Trophoblast cell (in vitro differentiated cells and primary cell): Measurements from ENCODE around the gene ARFGAP2.

Experiments
- DNase-seq, 2 donors: peaks; one replicate each; pipeline ENCODE4 v3.0.0-alpha.2; 2016
- H2AFZ ChIP-seq: 2 replicates; pipeline ENCODE4 v1.6.1; 2013; ENCODE audit warnings: low read length, moderate library complexity, mild to moderate bottlenecking; ENCODE audit not compliant: insufficient read depth, poor library complexity
- H2AK5ac ChIP-seq: 2 replicates; pipeline ENCODE4 v1.6.1; 2013; ENCODE audit warnings: mild to moderate bottlenecking, low read length
- H2BK120ac ChIP-seq: 2 replicates; pipeline ENCODE4 v1.6.1; 2013; ENCODE audit warnings: low read length, mild to moderate bottlenecking, moderate library complexity; ENCODE audit not compliant: insufficient read depth, poor library complexity
- H2BK12ac ChIP-seq: 2 replicates; pipeline ENCODE4 v1.6.1; 2013; ENCODE audit warnings: mild to moderate bottlenecking, low read length, moderate library complexity
- H2BK5ac ChIP-seq: 2 replicates; pipeline ENCODE4 v1.6.1; 2013; ENCODE audit warnings: low read length, low read depth, moderate library complexity, mild to moderate bottlenecking; ENCODE audit not compliant: poor library complexity
- H3K14ac ChIP-seq: 2 replicates; pipeline ENCODE4 v1.6.1; 2013; ENCODE audit warnings: mild to moderate bottlenecking, low read length
- H3K18ac ChIP-seq: 2 replicates; pipeline ENCODE4 v1.6.1; 2013; ENCODE audit warnings: mild to moderate bottlenecking, low read length
- H3K23ac ChIP-seq: 2 replicates; pipeline ENCODE4 v1.6.1; 2013; ENCODE audit warnings: low read length
- H3K27ac ChIP-seq: 2 replicates; pipeline ENCODE4 v1.5.1; 2013; ENCODE audit warnings: low read depth, mild to moderate bottlenecking, inconsistent platforms, low read length, moderate library complexity
- H3K27me3 ChIP-seq: 2 replicates; pipeline ENCODE4 v1.6.1; 2013; ENCODE audit warnings: inconsistent platforms, mild to moderate bottlenecking, low read length, moderate library complexity; ENCODE audit not compliant: insufficient read depth
- H3K36me3 ChIP-seq, 2 experiments: 1 replicate in 1 of 2; 2 replicates in 1 of 2; pipeline ENCODE4 v1.6.1; 2013; ENCODE audit warnings: low read length in 2 of 2, mild to moderate bottlenecking in 2 of 2, moderate library complexity in 1 of 2; ENCODE audit not compliant: insufficient read depth in 2 of 2, control insufficient read depth in 1 of 2
- H3K4ac ChIP-seq: 2 replicates; pipeline ENCODE4 v1.6.1; 2013; ENCODE audit warnings: low read depth, mild to moderate bottlenecking, low read length, moderate library complexity
- H3K4me1 ChIP-seq, 2 experiments: 1 replicate in 1 of 2; 2 replicates in 1 of 2; pipeline ENCODE4 v1.6.1; 2013; ENCODE audit warnings: low read length in 2 of 2, mild to moderate bottlenecking in 2 of 2, moderate library complexity in 1 of 2; ENCODE audit not compliant: insufficient read depth in 2 of 2, control insufficient read depth in 1 of 2
- H3K4me2 ChIP-seq: 2 replicates; pipeline ENCODE4 v1.6.1; 2013; ENCODE audit warnings: inconsistent platforms, mild to moderate bottlenecking, low read length, moderate library complexity
- H3K4me3 ChIP-seq: 2 replicates; pipeline ENCODE4 v1.5.1; 2013; ENCODE audit warnings: mild to moderate bottlenecking, low read depth, low read length, inconsistent platforms
- H3K79me1 ChIP-seq: one replicate; pipeline ENCODE4 v1.6.1; 2013; ENCODE audit warnings: low read length
- H3K79me2 ChIP-seq: 2 replicates; pipeline ENCODE4 v1.6.1; 2013; ENCODE audit warnings: low read length, mild to moderate bottlenecking; ENCODE audit not compliant: control insufficient read depth, insufficient read depth, poor library complexity
- H3K9ac ChIP-seq: 2 replicates; pipeline ENCODE4 v1.6.1; 2013; ENCODE audit warnings: mild to moderate bottlenecking, low read length
- H3K9me3 ChIP-seq: 2 replicates; pipeline ENCODE4 v1.6.1; 2013; ENCODE audit warnings: low read depth, mild to moderate bottlenecking, control low read depth, inconsistent platforms, low read length; ENCODE audit not compliant: insufficient read depth
- H4K12ac ChIP-seq: 2 replicates; pipeline ENCODE4 v1.6.1; 2013; ENCODE audit warnings: low read depth, mild to moderate bottlenecking, low read length, moderate library complexity
- H4K8ac ChIP-seq: 2 replicates; pipeline ENCODE4 v1.6.1; 2013; ENCODE audit warnings: low read depth, mild to moderate bottlenecking, low read length, moderate library complexity
- H4K91ac ChIP-seq: one replicate; pipeline ENCODE4 v1.6.1; 2013; ENCODE audit warnings: low read depth, mild to moderate bottlenecking, low read length, moderate library complexity
- WGBS: extraction: QIAGEN DNeasy Blood & Tissue Kit; methylation state at CpG from one replicate; pipeline ENCODE4 v1.1.7; 2013; ENCODE audit warnings: missing lambda C conversion rate; ENCODE audit not compliant: insufficient read length, insufficient coverage; ENCODE audit errors: extremely low coverage; 5-methylcytosine and 5-hydroxymethylcytosine counted together

The ARFGAP2 gene

GRCh38 chr11:47187723-47188122, 11.0 kb upstream of the ARFGAP2 start:
- H3K4me3 ChIP-seq, result no peak overlapping the region
- H3K23ac ChIP-seq, result no peak overlapping the region
- H3K4ac ChIP-seq, result no peak overlapping the region
- H2BK5ac ChIP-seq, result peak overlapping the region; percentile 22
- peak overlapping the region; percentile 87 for H3K27ac ChIP-seq
- H4K91ac ChIP-seq, result peak overlapping the region; percentile 11
- H4K12ac ChIP-seq, result no peak overlapping the region
- no peak overlapping the region for H3K9ac ChIP-seq
- no peak overlapping the region for H3K14ac ChIP-seq
- DNase-seq, result no peak
- no peaks in the 10 kb centered on the region for H3K27me3 ChIP-seq
- H3K9me3 ChIP-seq, result no peaks in the 10 kb centered on the region
- H2AK5ac ChIP-seq, result peak overlapping the region; percentile 22
- peaks cover 41 to 56% of the 10 kb centered on the region in 2 experiments for H3K4me1 ChIP-seq
- peaks cover 22% of the 10 kb centered on the region for H3K79me2 ChIP-seq
- H2BK120ac ChIP-seq, result peak overlapping the region; percentile 8
- WGBS, result no CpG with 5 or more reads among the region's 5 CpGs
- no peak overlapping the region for H2AFZ ChIP-seq
- peak overlapping the region; percentile 19 for H2BK12ac ChIP-seq
- peak overlapping the region; percentile 94 for H3K4me2 ChIP-seq
- H3K79me1 ChIP-seq, result peaks cover 33% of the 10 kb centered on the region
- H3K36me3 ChIP-seq, result peaks cover 7 to 8% of the 10 kb centered on the region in 2 experiments
- no peak overlapping the region for H3K18ac ChIP-seq
- H4K8ac ChIP-seq, result peak overlapping the region; percentile 4

GRCh38 chr11:47186700-47187695, 10.3 kb upstream of the ARFGAP2 start:
- H3K4ac ChIP-seq, result peak overlapping the region; percentile 76
- peak overlapping the region; percentile 76 for H3K9ac ChIP-seq
- peak in 1 of 2 donors; percentile 30 for DNase-seq
- H3K79me2 ChIP-seq, result peaks cover 22% of the 10 kb centered on the region
- H3K4me2 ChIP-seq, result peak overlapping the region; percentile 94
- peak overlapping the region; percentile 27 for H4K12ac ChIP-seq
- peak overlapping the region; percentile 88 for H3K4me3 ChIP-seq
- peak overlapping the region; percentile 87 for H3K27ac ChIP-seq
- H2BK12ac ChIP-seq, result peak overlapping the region; percentile 72
- H3K4me1 ChIP-seq, result peaks cover 41 to 51% of the 10 kb centered on the region in 2 experiments
- peak overlapping the region; percentile 19 for H4K8ac ChIP-seq
- peak overlapping the region; percentile 31 for H2BK5ac ChIP-seq
- H3K27me3 ChIP-seq, result no peaks in the 10 kb centered on the region
- H3K79me1 ChIP-seq, result peaks cover 30% of the 10 kb centered on the region
- no peak overlapping the region for H3K23ac ChIP-seq
- peaks cover 12 to 15% of the 10 kb centered on the region in 2 experiments for H3K36me3 ChIP-seq
- peak overlapping the region; percentile 22 for H2AK5ac ChIP-seq
- peak overlapping the region; percentile 35 for H2AFZ ChIP-seq
- WGBS, result no CpG with 5 or more reads among the region's 63 CpGs
- H2BK120ac ChIP-seq, result peak overlapping the region; percentile 87
- no peaks in the 10 kb centered on the region for H3K9me3 ChIP-seq
- peak overlapping the region; percentile 97 for H3K18ac ChIP-seq
- peak overlapping the region; percentile 82 for H4K91ac ChIP-seq
- H3K14ac ChIP-seq, result peak overlapping the region; percentile 94

- peak within 1 kb of the TSS; percentile 94 for H3K4me2 ChIP-seq
- peak; percentile 42 to 73 for DNase-seq
- H2AFZ ChIP-seq, result peak within 1 kb of the TSS; percentile 81
- H3K27ac ChIP-seq, result peak within 1 kb of the TSS; percentile 87
- H4K91ac ChIP-seq, result peak within 1 kb of the TSS; percentile 82
- H4K12ac ChIP-seq, result peak within 1 kb of the TSS; percentile 27
- no peaks in the 10 kb centered on the region for H3K9me3 ChIP-seq
- peak within 1 kb of the TSS; percentile 98 for H3K4ac ChIP-seq
- peaks cover 12 to 15% of the 10 kb centered on the region in 2 experiments for H3K36me3 ChIP-seq
- no peak within 1 kb of the TSS for H3K23ac ChIP-seq
- H3K4me3 ChIP-seq, result peak within 1 kb of the TSS; percentile 88
- no CpG with 5 or more reads among the region's 80 CpGs for WGBS
- H3K79me1 ChIP-seq, result peaks cover 23% of the 10 kb centered on the region
- peak within 1 kb of the TSS; percentile 72 for H2BK12ac ChIP-seq
- H3K79me2 ChIP-seq, result peaks cover 22% of the 10 kb centered on the region
- H3K27me3 ChIP-seq, result no peaks in the 10 kb centered on the region
- peak within 1 kb of the TSS; percentile 38 for H2AK5ac ChIP-seq
- peaks cover 34 to 44% of the 10 kb centered on the region in 2 experiments for H3K4me1 ChIP-seq
- H2BK5ac ChIP-seq, result peak within 1 kb of the TSS; percentile 81
- peak within 1 kb of the TSS; percentile 96 for H2BK120ac ChIP-seq
- H3K18ac ChIP-seq, result peak within 1 kb of the TSS; percentile 97
- H4K8ac ChIP-seq, result peak within 1 kb of the TSS; percentile 77
- peak within 1 kb of the TSS; percentile 98 for H3K14ac ChIP-seq
- peak within 1 kb of the TSS; percentile 76 for H3K9ac ChIP-seq
These were observed 9.5 kb upstream of the ARFGAP2 start, which contains the start of gene PACSIN3 for GRCh38 chr11:47186076-47186699. Gene PACSIN3 (minus strand): TSS chr11:47186434. CDS start chr11:47182727, 3,707 bp downstream.
